ENCODE results near the gene GMFB. TPM values are rescaled to one million over a fixed set of nuclear protein-coding genes. Genes with fewer than 3 reads are reported as not detected.

Gene GMFB
- total RNA-seq, 1 experiment from 2014 or later, result 53.8 TPM

GRCh38 chr14:54450535-54450934 lies 38.2 kb downstream of the GMFB start:
- DNase-seq (ENCODE audit: low read depth, low spot score) (no peak), ATAC-seq (no peak)
- no peak overlapping the region for H2AFZ ChIP-seq (ENCODE audit: low read depth, low read length, poor library complexity, severe bottlenecking)
- H3K27ac ChIP-seq (ENCODE audit: low read depth, low read length), result no peak overlapping the region
- ChIA-PET POLR2A (no interaction called here), RAD21 (ENCODE audit: low non-redundant PET in 1 of 2, low total read pairs in 2 of 2, uncharacterized antibody in 2 of 2, unreplicated experiment in 2 of 2) (no interaction called here), CTCF (no interaction called here)
- no TSS peak for BruUV-seq (replicated peaks)
- H3K36me3 ChIP-seq (ENCODE audit: control insufficient read depth in 1 of 2, insufficient read depth in 2 of 2, low read length in 2 of 2), result no peaks in the 10 kb centered on the region
- H3K9me3 ChIP-seq (ENCODE audit: control insufficient read depth in 1 of 2, insufficient read depth in 1 of 2, low read depth in 1 of 2, low read length in 2 of 2), result no peaks in the 10 kb centered on the region
- TF ChIP-seq ZNF274 (IDR thresholded peaks at IDR 0.05; ENCODE audit: low read depth, low read length) (no peak), SRF (IDR thresholded peaks at IDR 0.05; ENCODE audit: low read depth) (no peak), ZBTB33 (IDR thresholded peaks at IDR 0.05; ENCODE audit: extremely low read depth, insufficient replicate concordance, low read length) (no peak), CEBPB (IDR thresholded peaks at IDR 0.05; ENCODE audit: low read depth) (no peak), SP1 (IDR thresholded peaks at IDR 0.05; ENCODE audit: low read depth) (no peak), TCF7L2 (IDR thresholded peaks at IDR 0.05; ENCODE audit: borderline replicate concordance, extremely low read depth, insufficient read depth, insufficient read length) (no peak), POLR2AphosphoS5 (IDR thresholded peaks at IDR 0.05; ENCODE audit: low read depth, low read length) (no peak), ZFX (IDR thresholded peaks at IDR 0.05) (no peak), MAX (IDR thresholded peaks at IDR 0.05) (no peak)
- intact Hi-C loops (cut with micrococcal nuclease), result no loop called here
- H3K4me3 ChIP-seq (replicated peaks in 1 of 2; ENCODE audit: low read depth in 1 of 2, low read length in 2 of 2), result no peak overlapping the region
- H3K4me2 ChIP-seq (ENCODE audit: low read length), result no peak overlapping the region
- H3K27me3 ChIP-seq (ENCODE audit: insufficient read depth, low read length), result no peaks in the 10 kb centered on the region
- H3K4me1 ChIP-seq (ENCODE audit: control insufficient read depth in 1 of 2, insufficient read depth in 2 of 2, low read length in 2 of 2), result peaks cover 2 to 11% of the 10 kb centered on the region in 2 experiments; a peak in 2 of 4 replicates
- no peak overlapping the region for H3K9ac ChIP-seq (ENCODE audit: low read length)
- no peaks in the 10 kb centered on the region for H3K9me2 ChIP-seq (ENCODE audit: insufficient read depth)
- no peaks in the 10 kb centered on the region for H4K20me1 ChIP-seq (ENCODE audit: insufficient read depth)
- no peaks in the 10 kb centered on the region for H3K79me2 ChIP-seq (ENCODE audit: insufficient read depth, low read length)
